GM19351 (cell line): ENCODE results near the gene PRELID1.

Experiments used
- ATAC-seq: cut with Tn5 transposase; IDR thresholded peaks from one replicate; pipeline ENCODE4 v1.9.1; 2021; ENCODE audit warnings: mild to moderate bottlenecking, moderate library complexity; ENCODE audit not compliant: unreplicated experiment

The PRELID1 gene

GRCh38 chr5:177355868-177356168, 52.2 kb downstream of the PRELID1 start:
- no peak for ATAC-seq
